Pancreas (tissue), 10 donors: ENCODE results near the gene VMP1. TPM values are rescaled to one million over a fixed set of nuclear protein-coding genes. Genes with fewer than 3 reads are reported as not detected.
"Not testable (repeated sequence)": the region's sequence is repeated elsewhere in the genome, so short reads cannot be mapped to it uniquely, and the experiment has no call there.

ENCODE experiments used
- ATAC-seq, 4 donors: fragments of 200-7000 bp; cut with Tn5 transposase; one replicate each; pipeline versions ENCODE4 v1.8.0 to v1.9.1; 2020; ENCODE audit warnings: mild to moderate bottlenecking in 4 of 4, moderate library complexity in 4 of 4
- DNase-seq, 6 donors: peaks; one replicate each; pipeline ENCODE4 v3.0.0-alpha.2; 2020
- FAIRE-seq: peaks from 2 replicates; lab custom pipeline; 2012; peaks lifted over from hg19 to GRCh38; lab: Jason Lieb, UNC
- H3K27ac ChIP-seq, 4 donors: fragments of 200-600 bp; sonication (generic); 1 replicate in 3 of 4; 2 replicates in 1 of 4; pipeline versions ENCODE4 v1.5.0 to v1.8.0; 2020
- H3K27me3 ChIP-seq, 4 donors: fragments of 200-600 bp; one replicate each; pipeline ENCODE4 v1.8.0; 2021
- H3K36me3 ChIP-seq, 3 donors: fragments of 200-600 bp; sonication (generic) in 1 of 3; one replicate each; pipeline versions ENCODE4 v1.5.0 to v1.8.0; 2020 to 2021
- H3K4me1 ChIP-seq, 3 donors: fragments of 200-600 bp; one replicate each; pipeline ENCODE4 v1.8.0; 2021
- H3K4me3 ChIP-seq, 4 donors: fragments of 200-600 bp; sonication (generic) in 2 of 4; one replicate each; pipeline versions ENCODE4 v1.5.0 to v1.8.0; 2020 to 2021
- H3K9me3 ChIP-seq, 4 donors: fragments of 200-600 bp; one replicate each; pipeline ENCODE4 v1.8.0; 2021
- CTCF ChIP-seq, 4 donors: fragments of 200-600 bp; sonication (generic) in 3 of 4; IDR thresholded peaks; one replicate each; pipeline versions ENCODE4 v1.5.0 to v1.8.0; 2021; ENCODE audit warnings: antibody characterized with exemption in 4 of 4
- WGBS, 2 donors: extraction: QIAGEN DNeasy Blood & Tissue Kit; methylation state at CpG; one replicate each; pipeline ENCODE4 v1.1.7; 2013; 5-methylcytosine and 5-hydroxymethylcytosine counted together
- intact Hi-C, 3 donors: fragments of 100-400 bp; cut with DNase I; formaldehyde crosslinking; loops; one replicate each; pipeline versions ENCODE4 v1.11.1 to v1.14.2; 2022
- polyA plus RNA-seq, 2 donors: library from polyadenylated mRNA; stranded (reverse); fragments of 200-250 nt; gene quantifications; one replicate each; pipeline ENCODE4 v1.2.3, GENCODE V29; 2013
- total RNA-seq, 6 donors: library from RNA; stranded (reverse); fragmentation: NEBNext Ultra II Directional in 4 of 6; extraction: Animal tissue kit (Norgen Biotek cat#: 25700) in 4 of 6; gene quantifications; one replicate each; pipeline versions ENCODE4 v1.2.1 to v1.2.4, GENCODE V29; 2021 to 2023
- donor health status: healthy with polysubstance abuse.
- donor health status: DM: no; HTN: no; CAD: no; lungs with moderate emphysema.
- donor health status: DM: no; HTN: no; CAD: no.
- donor health status: control.
- donor health status: control.
- donor health status: Bipolar disorder and iron deficiency.
- donor health status: DM: yes; HTN: yes; CAD: no.
- donor health status: DM: no; HTN: no; CAD: no.
- donor health status: DM: no; HTN: no; CAD: no.
- donor health status: DM: yes; HTN: yes; CAD: no.

The VMP1 gene
- total and polyA plus RNA-seq, 8 donors, result 55.5 to 177 (median 91.8) TPM

DNA sequence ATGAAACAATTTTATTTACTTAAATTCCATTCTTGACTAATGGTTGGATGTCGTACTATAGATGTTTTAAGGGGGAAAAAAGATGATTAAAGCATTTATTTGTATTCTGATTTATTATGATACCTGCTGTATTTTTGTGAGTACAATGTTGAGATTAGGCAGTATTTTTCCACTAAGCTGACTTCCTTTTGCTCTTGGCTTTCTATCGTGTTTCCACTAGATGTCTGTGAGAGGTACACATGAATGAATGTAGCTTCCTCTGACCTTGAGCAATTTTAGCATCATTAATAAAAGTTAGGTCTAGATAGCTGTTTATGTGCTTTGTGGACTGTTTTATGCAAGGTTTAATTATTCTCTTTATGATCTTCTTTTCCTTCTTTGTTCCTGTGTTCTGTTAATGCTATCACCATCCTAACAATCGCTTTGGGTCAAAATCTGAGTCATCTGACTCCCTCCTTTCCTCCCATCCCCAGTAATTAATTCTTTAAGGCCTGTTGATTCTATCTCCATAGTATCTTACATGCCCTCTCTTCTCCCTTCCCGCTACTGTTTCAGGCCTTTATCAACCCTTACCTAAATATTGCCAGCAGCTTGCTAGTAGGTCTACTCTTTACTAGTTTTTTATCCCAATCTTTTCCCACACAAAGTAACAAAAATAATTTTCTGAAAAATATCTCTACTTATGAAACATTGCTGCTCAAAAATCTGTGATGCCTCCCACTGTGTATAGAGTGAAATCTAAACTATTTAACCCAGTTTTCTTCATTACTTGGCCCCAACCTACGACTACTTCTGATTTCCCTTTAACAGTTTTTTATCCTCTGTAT, 76.0 kb downstream of the VMP1 start:
- Histone ChIP-seq H3K36me3 (no peaks in the 10 kb centered on the region), H3K4me1 (peaks cover 29 to 57% (median 55%) of the 10 kb centered on the region in 3 donors), H3K9me3 (no peaks in the 10 kb centered on the region), H3K27me3 (no peaks in the 10 kb centered on the region), H3K27ac (peak overlapping the region in 3 of 4 donors; percentile 44 to 98 (median 93)), H3K4me3 (no peak overlapping the region)
- WGBS, 2 donors, result 48 to 50% methylated on average over 5 of the region's 5 CpGs
- DNase-seq, result no peak
- ATAC-seq, result peak in 1 of 4 donors; percentile 5
- no peak for FAIRE-seq
- intact Hi-C loops, result no loop called here
- TF ChIP-seq CTCF (IDR thresholded peaks at IDR 0.05), result no peak

DNA sequence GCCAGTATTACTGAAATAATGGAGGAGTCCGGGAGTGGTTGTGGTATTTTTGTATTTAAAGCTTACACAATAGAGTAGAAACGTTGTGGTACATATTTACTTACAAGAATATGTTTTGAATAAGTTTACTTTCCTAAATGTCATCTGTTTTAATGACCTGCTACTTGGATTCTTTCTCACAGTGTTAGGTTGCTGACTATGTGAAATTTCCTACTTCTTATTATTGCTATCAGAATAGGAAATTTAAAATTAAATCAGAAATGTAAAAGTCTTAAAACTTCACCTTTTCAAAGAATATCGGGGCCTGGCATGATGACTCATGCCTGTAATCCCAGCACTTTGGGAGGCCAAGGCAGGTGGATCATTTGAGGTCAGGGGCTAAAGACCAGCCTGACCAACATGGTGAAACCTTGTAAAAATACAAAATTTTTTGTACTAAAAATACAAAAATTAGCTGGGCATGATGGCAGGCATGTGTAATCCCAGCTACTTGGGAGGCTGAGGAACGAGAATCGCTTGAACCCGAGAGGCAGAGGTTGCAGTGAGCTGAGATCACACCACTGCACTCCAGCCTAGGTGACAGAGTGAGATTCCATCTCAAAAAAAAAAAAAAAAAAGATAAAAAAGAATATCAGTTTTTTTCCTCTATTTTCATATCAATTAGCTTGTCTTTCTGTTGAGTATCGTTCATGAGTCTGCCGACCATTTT, 77.8 kb downstream of the VMP1 start:
- Histone ChIP-seq H3K27ac (peak overlapping the region; percentile 25 to 98 (median 87)), H3K4me1 (peaks cover 29 to 60% (median 55%) of the 10 kb centered on the region in 3 donors), H3K4me3 (peak overlapping the region in 1 of 4 donors; percentile 11), H3K9me3 (no peaks in the 10 kb centered on the region), H3K36me3 (no peaks in the 10 kb centered on the region), H3K27me3 (no peaks in the 10 kb centered on the region)
- 67 to 69% methylated on average over 8 of the region's 8 CpGs for WGBS, 2 donors
- ATAC-seq (peak; percentile 12 to 50 (median 37)), DNase-seq (no peak), FAIRE-seq (no peak)
- intact Hi-C loops, result no loop called here
- no peak for TF ChIP-seq CTCF (IDR thresholded peaks at IDR 0.05)

- intact Hi-C loops, result no loop called here
- H3K4me1 ChIP-seq, result peaks cover 29 to 60% (median 55%) of the 10 kb centered on the region in 3 donors
Measured at GRCh38 chr17:59786213-59786535, 78.7 kb downstream of the VMP1 start.

GRCh38 chr17:59786536-59787319, 79.3 kb downstream of the VMP1 start:
- Histone ChIP-seq H3K27me3 (no peaks in the 10 kb centered on the region), H3K36me3 (no peaks in the 10 kb centered on the region), H3K4me3 (peak overlapping the region in 2 of 4 donors; percentile 11 to 23), H3K27ac (peak overlapping the region; percentile 73 to 98 (median 87)), H3K4me1 (peaks cover 29 to 60% (median 55%) of the 10 kb centered on the region in 3 donors), H3K9me3 (no peaks in the 10 kb centered on the region)
- 22 to 25% methylated on average over 8 of the region's 8 CpGs for WGBS, 2 donors
- peak in 3 of 6 donors; percentile 68 to 84 (median 77) for DNase-seq
- ATAC-seq, result peak; percentile 88 to 92 (median 90)
- intact Hi-C loops, result no loop called here
- FAIRE-seq, result peak; percentile 92
- no peak for TF ChIP-seq CTCF (IDR thresholded peaks at IDR 0.05)

More at GRCh38 chr17:59786213-59786535, 78.7 kb downstream of the VMP1 start:
- Histone ChIP-seq H3K9me3 (no peaks in the 10 kb centered on the region), H3K27me3 (no peaks in the 10 kb centered on the region), H3K4me3 (peak overlapping the region in 1 of 4 donors; percentile 11), H3K36me3 (no peaks in the 10 kb centered on the region), H3K27ac (peak overlapping the region; percentile 73 to 98 (median 87))
- ATAC-seq (peak in 2 of 4 donors; percentile 36 to 39), DNase-seq (no peak), FAIRE-seq (no peak)
- 22 to 38% methylated on average over 2 of the region's 2 CpGs for WGBS, 2 donors
- TF ChIP-seq CTCF (IDR thresholded peaks at IDR 0.05), result no peak

DNA sequence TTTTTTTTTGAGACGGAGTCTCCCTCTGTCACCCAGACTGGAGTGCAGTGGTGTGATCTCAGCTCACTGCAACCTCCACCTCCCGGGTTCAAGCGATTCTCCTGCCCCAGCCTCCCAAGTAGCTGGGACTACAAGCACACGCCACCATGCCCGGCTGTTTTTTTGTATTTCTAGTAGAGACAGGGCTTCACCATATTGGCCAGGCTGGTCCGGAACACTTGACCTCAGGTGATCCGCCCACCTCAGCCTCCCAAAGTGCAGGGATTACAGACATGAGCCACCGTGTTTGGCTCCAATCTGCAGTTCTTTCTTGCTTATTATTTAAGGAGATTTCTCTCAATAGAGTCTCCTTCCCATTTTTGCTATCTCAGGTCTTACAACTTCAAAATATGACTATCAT, 82.4 kb downstream of the VMP1 start:
- 89 to 95% methylated on average over 7 to 8 of the region's 8 CpGs for WGBS, 2 donors
- ATAC-seq, H3K9me3 ChIP-seq, DNase-seq, intact Hi-C loops, H3K36me3 ChIP-seq, H3K27me3 ChIP-seq, FAIRE-seq, H3K4me3 ChIP-seq: not testable (repeated sequence)
- Histone ChIP-seq H3K27ac (peak overlapping the region in 1 of 4 donors; percentile 67), H3K4me1 (peaks cover 21 to 35% (median 35%) of the 10 kb centered on the region in 3 donors)

DNA sequence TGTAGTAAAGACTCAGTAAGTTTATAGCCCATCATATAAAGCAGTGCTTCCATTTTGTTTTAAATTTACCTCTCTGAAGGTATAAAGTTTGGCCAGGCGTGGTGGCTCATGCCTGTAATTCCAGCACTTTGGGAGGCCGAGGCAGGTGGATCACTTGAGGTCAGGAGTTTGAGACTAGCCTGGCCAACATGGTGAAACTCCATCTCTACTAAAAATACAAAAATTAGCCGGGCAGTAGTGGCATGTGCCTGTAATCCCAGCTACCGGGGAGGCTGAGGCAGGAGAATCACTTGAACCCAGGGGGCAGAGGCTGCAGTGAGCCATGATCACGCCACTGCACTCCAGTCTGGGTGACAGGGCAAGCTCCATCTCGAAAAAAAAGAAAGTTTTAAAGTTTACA, 83.0 kb downstream of the VMP1 start:
- WGBS, 2 donors, result 92 to 95% methylated on average over 6 of the region's 6 CpGs
- ATAC-seq, H3K9me3 ChIP-seq, intact Hi-C loops, FAIRE-seq, H3K36me3 ChIP-seq, H3K4me3 ChIP-seq, DNase-seq, H3K27me3 ChIP-seq: not testable (repeated sequence)
- H3K27ac ChIP-seq, result peak overlapping the region in 2 of 4 donors; percentile 51 to 67
- peaks cover 17 to 30% (median 29%) of the 10 kb centered on the region in 3 donors for H3K4me1 ChIP-seq
